MM.1S (cell line): ENCODE results near the gene SNCAIP.

Experiments
- EZH2 ChIP-seq: fragments of 300-600 bp; sonication (generic); optimal IDR thresholded peaks from 2 replicates; pipeline ENCODE3; 2017; ENCODE audit warnings: low read depth, mild to moderate bottlenecking, antibody characterized with exemption, low read length, mixed read lengths
- EZH2phosphoT487 ChIP-seq: fragments of 300-600 bp; sonication (generic); IDR thresholded peaks from 2 replicates; pipeline ENCODE4 v1.6.1; 2018; ENCODE audit warnings: antibody characterized with exemption, low read length
- TF ChIP-seq, protein P1 (sequence below): fragments of 300-600 bp; sonication (generic); IDR thresholded peaks from 2 replicates; pipeline ENCODE4 v1.5.1; 2016; ENCODE audit warnings: antibody characterized with exemption, low read length, mixed read lengths

DNA sequence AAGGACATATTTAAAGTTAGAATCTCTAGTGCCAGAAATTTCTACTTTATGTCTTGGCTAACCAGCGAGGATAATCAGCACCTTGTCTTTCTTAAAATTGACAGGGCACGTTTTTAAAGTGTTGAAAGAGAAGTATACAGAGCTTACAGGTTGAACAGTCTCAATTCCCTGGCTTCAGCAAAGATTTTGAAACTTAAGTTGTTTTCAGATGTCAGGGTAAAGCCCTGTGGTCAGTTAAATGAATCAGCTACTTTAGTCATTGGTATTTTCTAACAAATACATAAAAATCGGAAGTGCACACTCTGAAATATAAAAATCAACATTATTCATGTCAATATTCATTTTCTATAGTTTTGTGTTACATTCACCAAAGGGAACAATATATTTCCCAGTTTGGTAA lies 29.1 kb downstream of the SNCAIP start:
- TF ChIP-seq, protein P1, sequence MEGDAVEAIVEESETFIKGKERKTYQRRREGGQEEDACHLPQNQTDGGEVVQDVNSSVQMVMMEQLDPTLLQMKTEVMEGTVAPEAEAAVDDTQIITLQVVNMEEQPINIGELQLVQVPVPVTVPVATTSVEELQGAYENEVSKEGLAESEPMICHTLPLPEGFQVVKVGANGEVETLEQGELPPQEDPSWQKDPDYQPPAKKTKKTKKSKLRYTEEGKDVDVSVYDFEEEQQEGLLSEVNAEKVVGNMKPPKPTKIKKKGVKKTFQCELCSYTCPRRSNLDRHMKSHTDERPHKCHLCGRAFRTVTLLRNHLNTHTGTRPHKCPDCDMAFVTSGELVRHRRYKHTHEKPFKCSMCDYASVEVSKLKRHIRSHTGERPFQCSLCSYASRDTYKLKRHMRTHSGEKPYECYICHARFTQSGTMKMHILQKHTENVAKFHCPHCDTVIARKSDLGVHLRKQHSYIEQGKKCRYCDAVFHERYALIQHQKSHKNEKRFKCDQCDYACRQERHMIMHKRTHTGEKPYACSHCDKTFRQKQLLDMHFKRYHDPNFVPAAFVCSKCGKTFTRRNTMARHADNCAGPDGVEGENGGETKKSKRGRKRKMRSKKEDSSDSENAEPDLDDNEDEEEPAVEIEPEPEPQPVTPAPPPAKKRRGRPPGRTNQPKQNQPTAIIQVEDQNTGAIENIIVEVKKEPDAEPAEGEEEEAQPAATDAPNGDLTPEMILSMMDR: no peak
- TF ChIP-seq EZH2phosphoT487 (no peak), EZH2 (no peak)
